ENCODE measurements around the gene TNRC6A.

Gene TNRC6A

DNA sequence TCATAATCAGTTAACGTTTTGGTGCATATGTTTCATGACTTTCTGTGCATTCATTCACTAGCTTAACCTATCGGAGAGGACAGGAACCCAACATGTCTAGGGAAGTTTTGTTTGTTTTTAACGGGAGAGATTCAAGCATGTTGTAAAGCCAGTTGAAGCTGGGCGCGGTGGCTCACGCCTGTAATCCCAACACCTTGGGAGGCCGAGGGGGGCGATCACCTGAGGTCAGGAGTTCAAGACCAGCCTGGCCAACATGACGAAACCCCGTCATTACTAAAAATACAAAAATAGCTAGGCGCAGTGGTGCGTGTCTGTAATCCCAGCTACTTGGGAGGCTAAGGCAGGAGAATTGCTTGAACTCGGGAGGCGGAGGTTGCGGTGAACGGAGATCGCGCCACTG, 1.4 kb upstream of the TNRC6A start:
- H3K4me1 ChIP-seq (ENCODE audit: control insufficient read depth, insufficient read depth, low read length), result peaks cover 15% of the 10 kb centered on the region
- no peak overlapping the region for H3K4me3 ChIP-seq (ENCODE audit: low read length in 2 of 2)

GRCh38 chr16:24728891-24729242, 584 bp upstream of the TNRC6A start:
- Histone ChIP-seq H3K27ac (ENCODE audit: low read length) (peak overlapping the region; percentile 96), H3K27me3 (ENCODE audit: control insufficient read depth in 1 of 2, insufficient read depth in 2 of 2, low read length in 2 of 2) (no peaks in the 10 kb centered on the region), H3K4me3 (ENCODE audit: low read length in 2 of 2) (peak overlapping the region; percentile 86 to 88)

More for the DNA sequence above, 1.4 kb upstream of the TNRC6A start:
- no peaks in the 10 kb centered on the region for H3K9me3 ChIP-seq (ENCODE audit: control insufficient read depth in 2 of 2, low read length in 2 of 2)
- no peak overlapping the region for H3K27ac ChIP-seq (ENCODE audit: low read length)
- H3K27me3 ChIP-seq (ENCODE audit: control insufficient read depth in 1 of 2, insufficient read depth in 2 of 2, low read length in 2 of 2), result no peaks in the 10 kb centered on the region
- no peak overlapping the region for H3K9ac ChIP-seq (ENCODE audit: low read length in 2 of 2)
- H3K36me3 ChIP-seq (ENCODE audit: control insufficient read depth in 2 of 2, insufficient read depth in 2 of 2, low read length in 2 of 2), result peaks cover 2 to 3% of the 10 kb centered on the region in 2 donors

GRCh38 chr16:24729951-24730815, 732 bp downstream of the TNRC6A start:
- Histone ChIP-seq H3K36me3 (ENCODE audit: control insufficient read depth in 2 of 2, insufficient read depth in 2 of 2, low read length in 2 of 2) (peaks cover 2 to 3% of the 10 kb centered on the region in 2 donors), H3K9ac (ENCODE audit: low read length in 2 of 2) (peak overlapping the region; percentile 62 to 80), H3K27ac (ENCODE audit: low read length) (peak overlapping the region; percentile 96), H3K4me3 (ENCODE audit: low read length in 2 of 2) (peak overlapping the region; percentile 58 to 88), H3K9me3 (ENCODE audit: control insufficient read depth in 2 of 2, low read length in 2 of 2) (no peaks in the 10 kb centered on the region), H3K4me1 (ENCODE audit: control insufficient read depth, insufficient read depth, low read length) (peaks cover 25% of the 10 kb centered on the region), H3K27me3 (ENCODE audit: control insufficient read depth in 1 of 2, insufficient read depth in 2 of 2, low read length in 2 of 2) (no peaks in the 10 kb centered on the region)

More at GRCh38 chr16:24728891-24729242, 584 bp upstream of the TNRC6A start:
- Histone ChIP-seq H3K9ac (ENCODE audit: low read length in 2 of 2) (peak overlapping the region; percentile 90), H3K36me3 (ENCODE audit: control insufficient read depth in 2 of 2, insufficient read depth in 2 of 2, low read length in 2 of 2) (peaks cover 2 to 3% of the 10 kb centered on the region in 2 donors), H3K9me3 (ENCODE audit: control insufficient read depth in 2 of 2, low read length in 2 of 2) (no peaks in the 10 kb centered on the region), H3K4me1 (ENCODE audit: control insufficient read depth, insufficient read depth, low read length) (peaks cover 21% of the 10 kb centered on the region)

DNA sequence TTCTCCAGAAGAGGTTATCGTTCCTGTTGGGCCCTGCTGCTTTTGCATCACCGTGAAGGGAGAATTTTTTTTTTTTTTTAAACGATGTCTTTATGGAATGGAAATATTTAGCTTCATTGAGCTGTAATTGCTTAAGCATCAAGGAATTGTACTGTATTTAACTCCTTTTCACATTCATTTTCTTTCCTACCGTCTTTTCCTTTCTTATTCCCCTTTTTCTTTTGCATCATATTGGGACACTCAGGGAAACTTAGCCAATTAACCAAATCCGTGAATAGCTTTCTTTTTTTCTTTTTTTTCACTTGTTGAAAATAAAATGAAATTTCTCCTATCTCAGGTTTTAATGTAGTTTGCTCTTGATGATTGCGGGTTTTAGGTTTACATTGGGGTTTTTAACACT, 1.5 kb downstream of the TNRC6A start:
- Histone ChIP-seq H3K4me1 (ENCODE audit: control insufficient read depth, insufficient read depth, low read length) (peaks cover 27% of the 10 kb centered on the region), H3K9ac (ENCODE audit: low read length in 2 of 2) (peak overlapping the region; percentile 7 to 37)

DNA sequence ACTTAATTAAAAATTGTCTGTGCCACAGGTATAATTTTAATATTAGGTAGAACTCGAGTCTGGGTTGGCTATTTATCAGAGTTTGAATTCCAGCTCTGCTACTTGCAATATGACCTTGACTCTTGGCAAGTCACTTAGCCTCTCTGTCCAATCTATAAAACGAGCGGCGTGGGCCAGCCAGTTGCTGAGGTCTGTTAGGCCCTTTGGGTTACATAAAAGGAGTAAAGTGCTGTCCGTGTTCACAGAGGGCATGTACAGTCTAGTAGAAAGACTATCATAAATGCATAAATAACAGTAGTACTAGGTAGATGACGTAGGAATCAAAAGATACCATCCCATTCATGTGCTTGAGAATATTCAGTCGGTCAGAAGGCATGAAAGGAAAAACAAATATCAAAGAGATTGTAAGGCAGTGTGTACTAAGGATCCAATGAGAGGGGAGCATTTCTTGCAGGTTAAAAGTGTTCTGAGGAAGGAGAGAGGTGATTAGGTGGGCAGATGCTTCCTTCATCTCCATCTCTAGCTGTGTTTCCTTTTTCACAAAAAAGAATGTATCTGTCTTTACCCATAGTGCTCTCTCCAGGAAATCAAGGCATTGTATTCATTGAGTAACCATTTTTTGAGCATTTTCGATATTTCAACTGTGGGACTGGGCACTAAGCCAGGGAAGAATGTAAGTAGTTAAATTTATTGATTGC, 2.4 kb downstream of the TNRC6A start:
- Histone ChIP-seq H3K4me1 (ENCODE audit: control insufficient read depth, insufficient read depth, low read length) (peaks cover 32% of the 10 kb centered on the region), H3K4me3 (ENCODE audit: low read length in 2 of 2) (peak overlapping the region; percentile 58 to 88), H3K27me3 (ENCODE audit: control insufficient read depth in 1 of 2, insufficient read depth in 2 of 2, low read length in 2 of 2) (no peaks in the 10 kb centered on the region), H3K9ac (ENCODE audit: low read length in 2 of 2) (peak overlapping the region in 1 of 2 donors; percentile 7), H3K9me3 (ENCODE audit: control insufficient read depth in 2 of 2, low read length in 2 of 2) (no peaks in the 10 kb centered on the region), H3K36me3 (ENCODE audit: control insufficient read depth in 2 of 2, insufficient read depth in 2 of 2, low read length in 2 of 2) (peaks cover 2 to 3% of the 10 kb centered on the region in 2 donors), H3K27ac (ENCODE audit: low read length) (no peak overlapping the region)

More for the DNA sequence above, 1.5 kb downstream of the TNRC6A start:
- Histone ChIP-seq H3K9me3 (ENCODE audit: control insufficient read depth in 2 of 2, low read length in 2 of 2) (no peaks in the 10 kb centered on the region), H3K4me3 (ENCODE audit: low read length in 2 of 2) (peak overlapping the region; percentile 58 to 88), H3K36me3 (ENCODE audit: control insufficient read depth in 2 of 2, insufficient read depth in 2 of 2, low read length in 2 of 2) (peaks cover 2 to 3% of the 10 kb centered on the region in 2 donors), H3K27me3 (ENCODE audit: control insufficient read depth in 1 of 2, insufficient read depth in 2 of 2, low read length in 2 of 2) (no peaks in the 10 kb centered on the region), H3K27ac (ENCODE audit: low read length) (peak overlapping the region; percentile 71)

GRCh38 chr16:24734382-24734781, 4.9 kb downstream of the TNRC6A start:
- peak overlapping the region; percentile 42 for H3K27ac ChIP-seq (ENCODE audit: low read length)

DNA sequence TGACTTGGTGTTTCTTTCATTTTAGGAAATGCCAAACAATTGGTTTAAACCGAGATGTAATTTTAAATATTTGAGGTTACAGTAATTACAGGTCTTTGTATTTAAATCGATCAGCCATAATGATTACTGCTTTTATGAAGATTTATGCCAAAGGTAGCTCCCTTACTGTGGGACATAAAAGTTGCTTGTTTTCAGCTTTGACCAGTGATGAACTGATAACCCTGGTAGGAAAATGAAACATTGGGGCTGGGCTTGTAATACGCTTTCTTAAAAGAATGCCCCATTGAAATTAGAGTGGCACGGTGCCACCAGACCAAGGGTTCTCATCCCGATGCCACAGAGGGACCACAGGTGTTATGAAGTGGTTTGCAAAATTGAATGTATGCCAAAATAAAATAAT, 7.3 kb downstream of the TNRC6A start:
- H3K4me3 ChIP-seq (ENCODE audit: low read length in 2 of 2), result peak overlapping the region in 1 of 2 donors; percentile 30
- peaks cover 3 to 6% of the 10 kb centered on the region in 2 donors for H3K36me3 ChIP-seq (ENCODE audit: control insufficient read depth in 2 of 2, insufficient read depth in 2 of 2, low read length in 2 of 2)
- no peaks in the 10 kb centered on the region for H3K27me3 ChIP-seq (ENCODE audit: control insufficient read depth in 1 of 2, insufficient read depth in 2 of 2, low read length in 2 of 2)
- no peak overlapping the region for H3K9ac ChIP-seq (ENCODE audit: low read length in 2 of 2)
- H3K9me3 ChIP-seq (ENCODE audit: control insufficient read depth in 2 of 2, low read length in 2 of 2), result no peaks in the 10 kb centered on the region
- peaks cover 34% of the 10 kb centered on the region for H3K4me1 ChIP-seq (ENCODE audit: control insufficient read depth, insufficient read depth, low read length)
- no peak overlapping the region for H3K27ac ChIP-seq (ENCODE audit: low read length)

More at GRCh38 chr16:24734382-24734781, 4.9 kb downstream of the TNRC6A start:
- Histone ChIP-seq H3K4me1 (ENCODE audit: control insufficient read depth, insufficient read depth, low read length) (peaks cover 38% of the 10 kb centered on the region), H3K4me3 (ENCODE audit: low read length in 2 of 2) (no peak overlapping the region), H3K36me3 (ENCODE audit: control insufficient read depth in 2 of 2, insufficient read depth in 2 of 2, low read length in 2 of 2) (peaks cover 3 to 6% of the 10 kb centered on the region in 2 donors), H3K9me3 (ENCODE audit: control insufficient read depth in 2 of 2, low read length in 2 of 2) (no peaks in the 10 kb centered on the region), H3K27me3 (ENCODE audit: control insufficient read depth in 1 of 2, insufficient read depth in 2 of 2, low read length in 2 of 2) (no peaks in the 10 kb centered on the region), H3K9ac (ENCODE audit: low read length in 2 of 2) (no peak overlapping the region)

- no peak overlapping the region for H3K27ac ChIP-seq (ENCODE audit: low read length)
- H3K27me3 ChIP-seq (ENCODE audit: control insufficient read depth in 1 of 2, insufficient read depth in 2 of 2, low read length in 2 of 2), result no peaks in the 10 kb centered on the region
- no peak overlapping the region for H3K9ac ChIP-seq (ENCODE audit: low read length in 2 of 2)
- peaks cover 30% of the 10 kb centered on the region for H3K4me1 ChIP-seq (ENCODE audit: control insufficient read depth, insufficient read depth, low read length)
- peaks cover 4 to 6% of the 10 kb centered on the region in 2 donors for H3K36me3 ChIP-seq (ENCODE audit: control insufficient read depth in 2 of 2, insufficient read depth in 2 of 2, low read length in 2 of 2)
- H3K9me3 ChIP-seq (ENCODE audit: control insufficient read depth in 2 of 2, low read length in 2 of 2), result no peaks in the 10 kb centered on the region
- peak overlapping the region in 1 of 2 donors; percentile 34 for H3K4me3 ChIP-seq (ENCODE audit: low read length in 2 of 2)
These were observed 8.0 kb downstream of the TNRC6A start for GRCh38 chr16:24737391-24737871.

DNA sequence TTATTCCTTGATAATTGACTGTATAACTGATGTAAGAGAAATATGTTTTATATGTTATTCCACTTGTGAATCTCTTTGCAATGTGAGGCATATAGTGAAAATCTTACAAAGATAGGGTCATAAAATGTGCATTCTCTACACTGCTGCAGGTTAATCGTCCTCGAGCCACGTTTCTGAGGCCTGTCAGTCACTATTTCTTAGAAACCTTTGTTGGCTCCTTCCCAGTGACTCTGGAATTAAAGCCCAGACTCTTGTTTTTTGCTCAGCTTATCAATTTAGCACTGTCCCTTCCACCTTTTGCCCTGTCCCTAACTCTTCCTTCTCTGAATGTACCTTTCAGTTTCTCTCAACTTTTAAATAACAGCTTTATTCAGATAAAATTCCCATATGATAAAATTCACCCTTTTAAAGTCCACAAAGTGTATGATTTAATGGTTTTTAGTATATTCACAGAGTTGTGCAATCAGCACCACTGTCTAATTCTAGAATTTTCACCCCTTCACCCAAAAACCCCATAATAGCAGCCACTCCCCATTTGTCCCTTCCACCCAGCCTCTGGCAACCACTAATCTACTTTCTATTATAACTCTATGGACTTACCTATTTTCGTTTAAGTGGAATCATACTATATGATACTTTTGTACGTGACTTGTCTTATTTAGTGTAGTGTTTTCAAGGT, 8.6 kb downstream of the TNRC6A start:
- no peak overlapping the region for H3K9ac ChIP-seq (ENCODE audit: low read length in 2 of 2)
- peaks cover 29% of the 10 kb centered on the region for H3K4me1 ChIP-seq (ENCODE audit: control insufficient read depth, insufficient read depth, low read length)
- H3K27me3 ChIP-seq (ENCODE audit: control insufficient read depth in 1 of 2, insufficient read depth in 2 of 2, low read length in 2 of 2), result no peaks in the 10 kb centered on the region
- peak overlapping the region in 1 of 2 donors; percentile 34 for H3K4me3 ChIP-seq (ENCODE audit: low read length in 2 of 2)
- H3K9me3 ChIP-seq (ENCODE audit: control insufficient read depth in 2 of 2, low read length in 2 of 2), result no peaks in the 10 kb centered on the region
- H3K27ac ChIP-seq (ENCODE audit: low read length), result no peak overlapping the region
- H3K36me3 ChIP-seq (ENCODE audit: control insufficient read depth in 2 of 2, insufficient read depth in 2 of 2, low read length in 2 of 2), result peaks cover 3 to 4% of the 10 kb centered on the region in 2 donors

- Histone ChIP-seq H3K9me3 (ENCODE audit: control insufficient read depth in 2 of 2, low read length in 2 of 2) (no peaks in the 10 kb centered on the region), H3K27me3 (ENCODE audit: control insufficient read depth in 1 of 2, insufficient read depth in 2 of 2, low read length in 2 of 2) (no peaks in the 10 kb centered on the region), H3K4me3 (ENCODE audit: low read length in 2 of 2) (no peak overlapping the region), H3K27ac (ENCODE audit: low read length) (no peak overlapping the region), H3K4me1 (ENCODE audit: control insufficient read depth, insufficient read depth, low read length) (peaks cover 23% of the 10 kb centered on the region), H3K36me3 (ENCODE audit: control insufficient read depth in 2 of 2, insufficient read depth in 2 of 2, low read length in 2 of 2) (peaks cover 3 to 4% of the 10 kb centered on the region in 2 donors), H3K9ac (ENCODE audit: low read length in 2 of 2) (no peak overlapping the region)
These were observed 9.4 kb downstream of the TNRC6A start for GRCh38 chr16:24738895-24739294.

Data from stomach smooth muscle (tissue), 2 donors.